H1 (cell line): Measurements from ENCODE around the gene VSNL1. TPM values are rescaled to one million over a fixed set of nuclear protein-coding genes. Genes with fewer than 3 reads are reported as not detected.

Source experiments
- CTCF ChIA-PET: fragments of 300-600 bp; sonication (Branson Sonifier 250); formaldehyde crosslinking; loops from one replicate; lab custom pipeline; 2021; ENCODE audit not compliant: partially characterized antibody; lab: Charles Lee
- POLR2A ChIA-PET: fragments of 300-600 bp; sonication (Branson Sonifier 250); formaldehyde crosslinking; loops from one replicate; lab custom pipeline; 2021; ENCODE audit warnings: inconsistent platforms; ENCODE audit not compliant: partially characterized antibody; lab: Charles Lee
- DNase-seq, 2 experiments: peaks; one replicate each; pipeline versions ENCODE4 v3.0.0 to v3.0.0-alpha.2; 2010 to 2022; ENCODE audit warnings: low spot score in 2 of 2, low read depth in 1 of 2, mixed read lengths in 1 of 2
- FAIRE-seq: peaks from 2 replicates; lab custom pipeline; 2011; peaks lifted over from hg19 to GRCh38; lab: Jason Lieb, UNC
- H2AFZ ChIP-seq: 2 replicates; pipeline ENCODE4 v1.8.1; 2012; ENCODE audit warnings: low read length, inconsistent platforms
- H2AK5ac ChIP-seq: 2 replicates; pipeline ENCODE4 v1.6.1; 2013; ENCODE audit warnings: low read depth, low read length
- H2BK120ac ChIP-seq: replicated peaks from 2 replicates; pipeline ENCODE3; 2013; ENCODE audit warnings: low read depth, low read length, inconsistent platforms
- H2BK12ac ChIP-seq: 2 replicates; pipeline ENCODE4 v1.6.1; 2013; ENCODE audit warnings: low read depth, low read length
- H2BK15ac ChIP-seq: 2 replicates; pipeline ENCODE4 v1.6.1; 2013; ENCODE audit warnings: low read length
- H2BK20ac ChIP-seq: 2 replicates; pipeline ENCODE4 v1.6.1; 2013; ENCODE audit warnings: low read length
- H2BK5ac ChIP-seq: 2 replicates; pipeline ENCODE4 v1.6.1; 2013; ENCODE audit warnings: low read depth, low read length
- H3K14ac ChIP-seq: 2 replicates; pipeline ENCODE4 v1.6.1; 2013; ENCODE audit warnings: inconsistent platforms; ENCODE audit not compliant: insufficient read length
- H3K18ac ChIP-seq: 2 replicates; pipeline ENCODE4 v1.6.1; 2013; ENCODE audit warnings: low read length; ENCODE audit errors: extremely low read depth
- H3K23ac ChIP-seq: 2 replicates; pipeline ENCODE4 v1.6.1; 2013; ENCODE audit warnings: inconsistent platforms; ENCODE audit not compliant: insufficient read length
- H3K23me2 ChIP-seq: 2 replicates; pipeline ENCODE4 v1.6.1; 2013; ENCODE audit warnings: low read depth, low read length
- H3K27ac ChIP-seq: 2 replicates; pipeline ENCODE4 v1.6.1; 2011; ENCODE audit warnings: low read depth, low read length, inconsistent platforms
- H3K27me3 ChIP-seq, 4 experiments: replicated peaks in 1 of 4; 1 replicate in 1 of 4; 2 replicates in 3 of 4; pipeline versions ENCODE4 v1.6.1 to v1.8.1; 2011 to 2013; ENCODE audit warnings: low read length in 3 of 4, mild to moderate bottlenecking in 3 of 4, inconsistent platforms in 2 of 4, mixed read lengths in 2 of 4, moderate library complexity in 1 of 4; ENCODE audit not compliant: control insufficient read depth in 3 of 4, insufficient read depth in 3 of 4; ENCODE audit errors: extremely low read depth in 1 of 4
- H3K36me3 ChIP-seq, 4 experiments: 2 replicates each; pipeline versions ENCODE4 v1.6.1 to v1.8.1; 2011 to 2013; ENCODE audit warnings: mild to moderate bottlenecking in 4 of 4, low read length in 3 of 4, moderate library complexity in 2 of 4, control low read depth in 1 of 4, inconsistent platforms in 1 of 4; ENCODE audit not compliant: insufficient read depth in 4 of 4, control insufficient read depth in 2 of 4
- H3K4ac ChIP-seq: replicated peaks from 2 replicates; pipeline ENCODE3; 2013; ENCODE audit warnings: low read length, low read depth, mixed read lengths, inconsistent platforms; ENCODE audit not compliant: insufficient read length
- H3K4me1 ChIP-seq, 4 experiments: replicated peaks in 1 of 4; 1 replicate in 1 of 4; 2 replicates in 3 of 4; pipeline versions ENCODE4 v1.6.1 to v1.8.1; 2011 to 2013; ENCODE audit warnings: low read length in 3 of 4, inconsistent platforms in 2 of 4, mixed read lengths in 1 of 4; ENCODE audit not compliant: insufficient read depth in 4 of 4, control insufficient read depth in 3 of 4
- H3K4me2 ChIP-seq, 2 experiments: 2 replicates each; pipeline versions ENCODE4 v1.6.1 to v1.8.1; 2011 to 2013; ENCODE audit warnings: low read depth in 2 of 2, low read length in 2 of 2, control low read depth in 1 of 2, inconsistent platforms in 1 of 2, mild to moderate bottlenecking in 1 of 2; ENCODE audit not compliant: insufficient read depth in 1 of 2
- H3K4me3 ChIP-seq, 4 experiments: fragments of 200-600, 300-600 bp in 1 of 4; sonication (generic), shearing (Covaris generic), sonication (Bioruptor Twin) in 1 of 4; 2 replicates each; pipeline versions ENCODE4 v1.5.1 to v1.8.1; 2011 to 2016; ENCODE audit warnings: low read length in 4 of 4, low read depth in 3 of 4, control low read depth in 2 of 4, inconsistent platforms in 2 of 4, mild to moderate bottlenecking in 2 of 4, mixed read lengths in 1 of 4, moderate library complexity in 1 of 4; ENCODE audit not compliant: insufficient read depth in 2 of 4; ENCODE audit errors: extremely low read depth in 1 of 4
- H3K56ac ChIP-seq: replicated peaks from 2 replicates; pipeline ENCODE3; 2013; ENCODE audit warnings: low read depth, mild to moderate bottlenecking, mixed read lengths, low read length, inconsistent platforms; ENCODE audit not compliant: insufficient read length
- H3K79me1 ChIP-seq: 2 replicates; pipeline ENCODE4 v1.6.1; 2013; ENCODE audit warnings: low read depth, low read length, control low read depth
- H3K79me2 ChIP-seq, 2 experiments: 2 replicates each; pipeline versions ENCODE4 v1.6.1 to v1.8.1; 2012 to 2013; ENCODE audit warnings: low read length in 2 of 2, mild to moderate bottlenecking in 2 of 2, inconsistent platforms in 1 of 2; ENCODE audit not compliant: insufficient read depth in 2 of 2, control insufficient read depth in 1 of 2
- H3K9ac ChIP-seq, 4 experiments: replicated peaks in 1 of 4; 1 replicate in 1 of 4; 2 replicates in 3 of 4; pipeline versions ENCODE4 v1.6.1 to v1.8.1; 2011 to 2013; ENCODE audit warnings: low read depth in 3 of 4, low read length in 3 of 4, control low read depth in 2 of 4, mild to moderate bottlenecking in 2 of 4, moderate library complexity in 2 of 4, inconsistent platforms in 1 of 4; ENCODE audit errors: extremely low read depth in 1 of 4
- H3K9me3 ChIP-seq, 2 experiments: 2 replicates each; pipeline versions ENCODE4 v1.6.1 to v1.8.1; 2012 to 2013; ENCODE audit warnings: mild to moderate bottlenecking in 2 of 2, moderate library complexity in 2 of 2, control low read depth in 1 of 2, inconsistent platforms in 1 of 2, low read depth in 1 of 2, low read length in 1 of 2, mixed read lengths in 1 of 2; ENCODE audit not compliant: insufficient read depth in 2 of 2
- H4K20me1 ChIP-seq, 2 experiments: replicated peaks in 1 of 2; 2 replicates each; pipeline versions ENCODE3 to v1.8.1; 2011 to 2013; ENCODE audit warnings: inconsistent platforms in 2 of 2, low read length in 2 of 2, mild to moderate bottlenecking in 1 of 2; ENCODE audit not compliant: insufficient read depth in 2 of 2, control insufficient read depth in 1 of 2
- H4K5ac ChIP-seq: 2 replicates; pipeline ENCODE4 v1.6.1; 2013; ENCODE audit warnings: low read length, low read depth, mixed read lengths, inconsistent platforms; ENCODE audit not compliant: insufficient read length
- H4K8ac ChIP-seq: 2 replicates; pipeline ENCODE4 v1.8.0; 2013; ENCODE audit warnings: mild to moderate bottlenecking, moderate library complexity, low read length, inconsistent platforms; ENCODE audit not compliant: insufficient read depth; ENCODE audit errors: extremely low read depth
- H4K91ac ChIP-seq: replicated peaks from 2 replicates; pipeline ENCODE3; 2013; ENCODE audit warnings: low read length, mixed read lengths, inconsistent platforms; ENCODE audit not compliant: insufficient read length
- CTBP2 ChIP-seq: IDR thresholded peaks from 2 replicates; pipeline ENCODE4 v1.7.0; 2011; ENCODE audit warnings: borderline replicate concordance, mild to moderate bottlenecking, moderate library complexity, mixed read lengths, low read length; ENCODE audit not compliant: insufficient read depth, insufficient read length
- EP300 ChIP-seq, 2 experiments: IDR thresholded peaks; 1 replicate in 1 of 2; 2 replicates in 1 of 2; pipeline ENCODE4 v1.6.1; 2011 to 2012; ENCODE audit warnings: low read depth in 2 of 2, low read length in 2 of 2, mild to moderate bottlenecking in 2 of 2, borderline replicate concordance in 1 of 2, inconsistent platforms in 1 of 2, moderate library complexity in 1 of 2
- GTF2F1 ChIP-seq: IDR thresholded peaks from 2 replicates; pipeline ENCODE4 v1.6.1; 2012; ENCODE audit warnings: low read depth, low read length, improper control_type of control experiment, borderline replicate concordance
- HDAC2 ChIP-seq, 2 experiments: fragments of 300-600 bp in 1 of 2; sonication (generic) in 1 of 2; IDR thresholded peaks; 2 replicates each; pipeline ENCODE4 v1.6.1; 2011 to 2012; ENCODE audit warnings: low read depth in 2 of 2, low read length in 2 of 2, mild to moderate bottlenecking in 2 of 2, moderate library complexity in 2 of 2, borderline replicate concordance in 1 of 2, inconsistent platforms in 1 of 2
- POU5F1 ChIP-seq: IDR thresholded peaks from 2 replicates; pipeline ENCODE4 v1.6.1; 2011; ENCODE audit warnings: low read depth, mild to moderate bottlenecking, low read length, moderate library complexity
- RAD21 ChIP-seq, 2 experiments: IDR thresholded peaks in 1 of 2; conservative IDR thresholded peaks in 1 of 2; 2 replicates each; pipeline ENCODE4 v1.6.1; 2011; ENCODE audit warnings: low read depth in 2 of 2, low read length in 2 of 2, improper control_type of control experiment in 1 of 2, inconsistent platforms in 1 of 2, mild to moderate bottlenecking in 1 of 2, moderate library complexity in 1 of 2
- SIRT6 ChIP-seq: IDR thresholded peaks from one replicate; pipeline ENCODE4 v1.7.1; 2012; ENCODE audit warnings: low read length, inconsistent platforms
- SIX5 ChIP-seq: IDR thresholded peaks from 2 replicates; pipeline ENCODE4 v1.6.1; 2011; ENCODE audit warnings: mild to moderate bottlenecking, low read depth, low read length
- SP4 ChIP-seq: IDR thresholded peaks from 2 replicates; pipeline ENCODE4 v1.6.1; 2012; ENCODE audit warnings: low read length, inconsistent platforms
- TAF1 ChIP-seq: IDR thresholded peaks from 2 replicates; pipeline ENCODE4 v1.6.1; 2011; ENCODE audit warnings: mild to moderate bottlenecking, low read depth, low read length
- YY1 ChIP-seq: IDR thresholded peaks from 2 replicates; pipeline ENCODE4 v1.6.1; 2011; ENCODE audit warnings: low read depth, mild to moderate bottlenecking, low read length
- ZNF274 ChIP-seq: IDR thresholded peaks from 2 replicates; pipeline ENCODE4 v1.7.0; 2012; ENCODE audit warnings: low read length, borderline replicate concordance; ENCODE audit errors: extremely low read depth
- WGBS, 2 experiments: shearing (Covaris generic) in 1 of 2; methylation state at CpG; one replicate each; pipeline versions ENCODE4 v1.1.6 to v1.1.7; 2013 to 2015; ENCODE audit warnings: low lambda C conversion rate in 2 of 2, mixed read lengths in 2 of 2, inconsistent platforms in 1 of 2, low coverage in 1 of 2, missing lambda C conversion rate in 1 of 2; ENCODE audit not compliant: insufficient replicate concordance in 2 of 2, insufficient coverage in 1 of 2, insufficient read length in 1 of 2; ENCODE audit errors: extremely low coverage in 1 of 2, missing lambda C conversion rate in 1 of 2; 5-methylcytosine and 5-hydroxymethylcytosine counted together
- polyA plus RNA-seq, 7 experiments: library from polyadenylated mRNA; depleted of rRNA in 3 of 7; stranded (reverse) in 5 of 7; unstranded in 2 of 7; fragments of >200 nt in 5 of 7; fragments of 200-250 nt in 2 of 7; gene quantifications; 1 replicate in 5 of 7; 2 replicates in 1 of 7; 4 replicates in 1 of 7; pipeline versions ENCODE4 v1.2.1 to v1.2.3, GENCODE V29; 2011 to 2013; ENCODE audit warnings: missing spikeins in 2 of 7, mixed read lengths in 2 of 7
- total RNA-seq: library from RNA; stranded (reverse); fragmentation: NEBNext Ultra II Directional; extraction: Animal tissue kit (Norgen Biotek cat#: 25700); gene quantifications from 2 replicates; pipeline ENCODE4 v1.2.1, GENCODE V29; 2021
- TF ChIP-seq, protein P1 (sequence below): IDR thresholded peaks from 2 replicates; pipeline ENCODE4 v1.6.1; 2012; ENCODE audit warnings: inconsistent platforms

VSNL1 gene
- total and polyA plus RNA-seq, 2 of the 8 experiments (the other 6 are each of a cell fraction or from before 2014, with no cell fraction given), result 49.4 to 108 TPM

DNA sequence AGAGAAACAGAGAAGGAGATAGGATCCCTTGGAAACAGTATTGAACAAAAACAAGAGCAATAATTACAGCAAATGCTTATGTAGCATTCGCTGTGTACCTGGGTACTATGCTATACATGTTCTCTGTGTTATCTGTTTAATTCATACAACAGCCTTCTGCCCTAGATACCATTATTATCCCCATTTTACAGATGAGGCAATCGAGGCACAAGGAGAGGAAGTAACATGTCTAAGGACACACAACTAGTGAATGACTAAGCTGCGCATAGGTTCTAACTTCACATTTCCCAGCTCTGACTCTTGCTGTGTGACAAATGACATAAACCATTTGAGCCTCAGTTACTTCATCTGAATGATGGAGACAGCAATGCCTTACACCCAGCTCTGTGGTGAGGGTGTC is 70.5 kb downstream of the VSNL1 start:
- Histone ChIP-seq H3K27me3 (no peaks in the 10 kb centered on the region), H2BK5ac (no peak overlapping the region), H4K5ac (no peak overlapping the region), H2BK20ac (no peak overlapping the region), H2BK12ac (no peak overlapping the region), H3K18ac (no peak overlapping the region), H3K27ac (no peak overlapping the region), H3K36me3 (no peaks in the 10 kb centered on the region; a peak in 1 of 8 replicates), H3K4ac (no peak overlapping the region), H3K4me3 (no peak overlapping the region), H3K4me1 (peaks cover 3 to 11% (median 5%) of the 10 kb centered on the region in 4 experiments; a peak in 5 of 7 replicates), H4K20me1 (no peaks in the 10 kb centered on the region), H3K9ac (no peak overlapping the region), H4K8ac (no peak overlapping the region), H3K9me3 (no peaks in the 10 kb centered on the region), H3K14ac (no peak overlapping the region), H3K79me2 (no peaks in the 10 kb centered on the region), H2BK120ac (no peak overlapping the region), H3K56ac (no peak overlapping the region), H2AFZ (no peak overlapping the region), H3K23ac (no peak overlapping the region), H2BK15ac (no peak overlapping the region), H2AK5ac (no peak overlapping the region), H3K23me2 (0 out of 2 replicates have a peak, but pooled peaks cover 2% of the 10 kb centered on the region), H4K91ac (no peak overlapping the region), H3K79me1 (no peaks in the 10 kb centered on the region; the same call in 1 of the 2 replicates), H3K4me2 (no peak overlapping the region)
- CTCF ChIA-PET, result interaction anchor here (2.7 kb wide), 1 partner anchor 140 kb away, joined by 7 read pairs; no protein-coding TSS in a partner anchor
- POLR2A ChIA-PET, result no interaction called here
- WGBS, 2 experiments, result 92% methylated on average over 3 of the region's 3 CpGs; no CpG with 5 or more reads in 1 of the 2 experiments
- no peak for DNase-seq
- no peak for FAIRE-seq
- TF ChIP-seq CTBP2, result no peak
- no peak for TF ChIP-seq EP300 (IDR thresholded peaks at IDR 0.05; ENCODE audit: borderline replicate concordance in 1 of 2, low read depth in 2 of 2, low read length in 2 of 2)
- TF ChIP-seq POU5F1, result no peak
- TF ChIP-seq HDAC2 (IDR thresholded peaks at IDR 0.05; ENCODE audit: borderline replicate concordance in 1 of 2, low read depth in 2 of 2, low read length in 2 of 2), result no peak
- TF ChIP-seq ZNF274, result no peak
- no peak for TF ChIP-seq TAF1
- no peak for TF ChIP-seq SIRT6
- no peak for TF ChIP-seq SP4
- TF ChIP-seq, protein P1, sequence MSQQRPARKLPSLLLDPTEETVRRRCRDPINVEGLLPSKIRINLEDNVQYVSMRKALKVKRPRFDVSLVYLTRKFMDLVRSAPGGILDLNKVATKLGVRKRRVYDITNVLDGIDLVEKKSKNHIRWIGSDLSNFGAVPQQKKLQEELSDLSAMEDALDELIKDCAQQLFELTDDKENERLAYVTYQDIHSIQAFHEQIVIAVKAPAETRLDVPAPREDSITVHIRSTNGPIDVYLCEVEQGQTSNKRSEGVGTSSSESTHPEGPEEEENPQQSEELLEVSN, result no peak
- TF ChIP-seq GTF2F1, result no peak
- no peak for TF ChIP-seq YY1
- TF ChIP-seq SIX5, result no peak
- no peak for TF ChIP-seq RAD21 (IDR thresholded peaks at IDR 0.05 in 1 of 2, conservative IDR thresholded peaks at IDR 0.05 in 1 of 2; ENCODE audit: low read depth in 2 of 2, low read length in 2 of 2)
